GM18951 (cell line): ENCODE measurements around the gene SLC6A13.
"Not testable (repeated sequence)": the region's sequence is repeated elsewhere in the genome, so short reads cannot be mapped to it uniquely, and the experiment has no call there.

Experiments used
- POLR2A ChIP-seq: IDR thresholded peaks from 4 replicates; pipeline ENCODE4 v1.6.1; 2011; ENCODE audit warnings: mild to moderate bottlenecking; ENCODE audit not compliant: insufficient read length, insufficient read depth; ENCODE audit errors: extremely low read depth
- in situ Hi-C: fragments of 300-500 bp; cut with MboI; formaldehyde crosslinking; loops from one replicate; pipeline ENCODE4 v1.12.0; 2022; ENCODE audit warnings: low sequenced_read_pairs, mixed read lengths, inconsistent platforms; ENCODE audit not compliant: unreplicated experiment

The SLC6A13 gene

DNA sequence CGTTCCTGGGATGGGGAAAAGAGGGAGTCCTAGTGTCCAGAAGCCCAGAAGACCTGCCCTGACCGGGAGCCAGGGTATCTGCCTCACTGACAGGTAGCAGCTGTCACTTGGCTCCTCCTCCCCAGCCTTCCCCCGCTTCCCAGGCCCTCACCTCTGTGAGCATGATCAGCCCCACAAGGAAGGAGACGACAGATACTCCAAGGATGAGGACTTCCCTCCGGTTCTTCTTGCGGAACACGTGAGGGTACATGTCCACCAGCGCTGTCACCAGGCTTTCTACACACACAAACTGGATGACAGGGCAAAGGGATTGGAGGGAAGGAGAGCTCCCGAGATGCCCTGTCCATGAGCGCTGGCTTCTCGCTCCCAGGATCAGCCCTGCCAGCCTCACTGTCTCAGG is 38.8 kb downstream of the SLC6A13 start:
- in situ Hi-C loops = no loop called here
- TF ChIP-seq POLR2A = no peak

DNA sequence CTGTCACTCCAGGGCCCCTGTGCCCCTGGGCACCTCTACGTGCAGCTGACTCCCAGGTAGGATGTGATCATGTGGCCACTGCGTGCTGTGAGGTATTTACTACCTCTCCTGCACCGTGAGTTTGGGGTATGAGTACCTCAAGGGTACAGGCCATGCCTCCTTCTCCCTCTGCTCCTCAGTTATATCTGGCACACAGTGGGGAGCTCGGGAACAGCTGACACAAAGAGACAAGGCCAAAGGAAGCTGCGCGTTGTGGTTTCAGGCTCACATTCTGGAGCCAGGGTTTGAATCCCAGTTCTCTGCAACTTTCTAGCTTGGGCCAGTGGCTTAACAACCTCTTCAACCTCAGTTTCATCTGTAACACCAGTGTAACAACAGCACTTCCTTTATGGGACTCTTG is 40.9 kb downstream of the SLC6A13 start:
- TF ChIP-seq POLR2A = no peak
- in situ Hi-C loops = no loop called here

- in situ Hi-C loops = no loop called here
- TF ChIP-seq POLR2A = no peak
Observed at GRCh38 chr12:220946-221550, 41.6 kb downstream of the SLC6A13 start.

DNA sequence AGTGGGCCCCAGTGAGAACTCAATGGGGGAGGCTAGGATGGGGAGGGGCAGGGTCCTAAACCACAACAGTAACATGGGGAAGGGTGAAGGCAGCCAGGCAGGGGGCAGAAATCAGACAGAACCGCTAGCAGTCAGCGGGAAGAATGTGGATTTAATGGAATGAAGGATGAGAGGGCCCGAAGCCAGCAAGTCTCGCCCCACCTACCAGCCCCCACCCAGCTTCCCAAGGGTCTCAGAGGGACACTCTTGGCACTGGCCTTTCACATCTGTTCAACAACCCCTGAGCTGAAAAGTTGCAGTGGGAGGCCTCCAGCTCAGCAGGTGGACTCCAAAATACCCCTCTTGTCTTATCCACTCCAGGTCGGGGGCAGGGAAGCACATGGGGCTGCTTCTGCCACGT is 42.1 kb downstream of the SLC6A13 start:
- TF ChIP-seq POLR2A = no peak
- in situ Hi-C loops = no loop called here

GRCh38 chr12:219891-220352 is 42.7 kb downstream of the SLC6A13 start:
- no peak for TF ChIP-seq POLR2A
- in situ Hi-C loops = no loop called here

DNA sequence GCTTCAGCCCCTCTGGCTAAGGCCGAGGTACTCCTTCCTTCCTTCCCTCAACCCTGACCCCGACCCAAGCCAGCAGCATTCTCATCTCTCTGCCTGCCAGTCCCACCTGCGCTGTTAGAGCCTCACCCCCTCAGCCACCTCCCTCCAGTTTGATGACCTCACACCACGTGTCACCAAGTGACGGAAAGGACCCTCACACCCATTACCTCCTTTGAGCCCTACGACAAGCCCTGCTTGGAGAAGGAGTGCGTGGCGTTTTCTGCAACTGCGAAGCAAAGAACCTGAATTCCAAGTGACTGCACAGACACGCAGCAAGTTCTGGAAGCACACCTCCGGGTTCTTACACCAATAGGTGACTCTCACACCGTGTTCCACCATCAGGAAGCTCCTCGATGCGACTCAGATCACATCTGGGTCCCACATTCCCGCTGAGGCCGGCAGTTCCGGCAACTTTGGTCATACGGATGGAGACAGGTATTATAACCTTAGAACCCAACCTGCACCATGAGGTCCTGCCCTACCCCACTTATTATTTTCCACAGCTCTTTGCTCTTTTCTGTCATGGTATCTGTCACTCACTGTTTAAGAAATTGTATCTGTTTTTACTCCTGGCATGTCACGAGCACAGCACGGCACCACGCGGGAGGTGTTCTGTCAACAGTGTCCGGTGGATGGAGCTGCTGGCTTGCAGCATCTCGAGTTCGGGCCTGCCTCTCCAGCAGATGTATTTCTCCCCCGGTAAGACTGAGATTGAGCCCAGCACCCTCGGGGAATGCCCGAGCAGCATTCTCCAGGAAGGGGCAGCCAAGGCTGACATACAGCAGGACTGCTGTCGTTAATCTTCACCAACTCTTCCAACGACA is 43.7 kb downstream of the SLC6A13 start:
- in situ Hi-C loops = no loop called here
- no peak for TF ChIP-seq POLR2A

GRCh38 chr12:218221-218620 is 44.4 kb downstream of the SLC6A13 start:
- no peak for TF ChIP-seq POLR2A
- in situ Hi-C loops = no loop called here

DNA sequence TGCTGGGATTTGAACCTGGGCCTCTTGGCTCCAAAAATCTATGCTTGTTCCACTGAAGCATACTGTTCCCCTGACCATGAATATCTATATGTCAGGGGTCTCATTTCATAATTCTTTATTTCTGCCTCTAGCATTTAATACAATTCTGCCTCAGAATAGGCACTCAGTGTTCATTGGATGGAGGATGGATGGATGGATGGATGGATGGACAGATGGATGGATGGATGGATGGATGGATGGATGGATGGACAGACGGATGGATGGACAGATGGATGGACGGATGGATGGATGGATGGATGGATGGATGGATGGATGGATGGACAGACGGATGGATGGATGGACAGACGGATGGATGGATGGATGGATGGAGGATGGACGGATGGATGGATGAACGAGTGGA is 45.6 kb downstream of the SLC6A13 start:
- in situ Hi-C loops = not testable (repeated sequence)

DNA sequence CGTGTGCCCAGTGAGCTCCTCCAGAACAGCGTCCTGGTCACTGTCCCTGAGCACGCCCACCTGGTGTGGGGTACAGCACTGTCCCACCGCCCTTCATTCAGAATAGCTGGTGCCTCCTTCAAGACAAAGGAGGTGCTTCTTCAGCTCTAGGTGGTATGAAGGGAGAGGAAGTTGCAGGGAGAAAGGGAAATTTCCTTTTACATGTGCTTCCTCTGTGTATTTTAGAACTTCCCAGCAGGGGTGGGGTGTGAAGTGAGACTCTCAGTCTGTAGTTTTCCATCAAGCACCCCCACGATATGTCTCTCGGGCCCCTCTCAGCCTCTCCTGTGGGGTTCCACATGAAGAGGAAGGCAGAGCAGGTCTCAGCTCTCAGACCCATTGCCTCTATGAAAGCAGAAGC is 47.5 kb downstream of the SLC6A13 start:
- no peak for TF ChIP-seq POLR2A

GRCh38 chr12:214003-214741 is 48.5 kb downstream of the SLC6A13 start, which contains the start of gene SLC6A12:
Gene SLC6A12, minus strand, starts transcription at chr12:214157. Its CDS starts 4,171 bp downstream, at chr12:209986.
- no peak for TF ChIP-seq POLR2A
- in situ Hi-C loops = no loop called here

More for the DNA sequence above, 47.5 kb downstream of the SLC6A13 start:
- in situ Hi-C loops = no loop called here

- in situ Hi-C loops = no loop called here
- TF ChIP-seq POLR2A = no peak
Observed at GRCh38 chr12:213527-213932, 49.1 kb downstream of the SLC6A13 start.

GRCh38 chr12:212715-213526 is 49.7 kb downstream of the SLC6A13 start:
- TF ChIP-seq POLR2A = no peak
- in situ Hi-C loops = no loop called here

- no peak for TF ChIP-seq POLR2A
- in situ Hi-C loops = no loop called here
Observed at GRCh38 chr12:212415-212714, 50.3 kb downstream of the SLC6A13 start.
